Stimulated activated CD4-positive, alpha-beta T cell treated with anti-CD3 and anti-CD28 coated beads, Interleukin-15, amount 100 ng/mL, for 1 hour (primary cell): ENCODE data around the gene BTAF1.

Experiments used
- DNase-seq, 2 donors: peaks; one replicate each; pipeline ENCODE4 v3.0.0-alpha.2; 2020; ENCODE audit warnings: low read depth in 1 of 2, low spot score in 1 of 2

Gene BTAF1

GRCh38 chr10:91907914-91908336 lies 15.6 kb upstream of the BTAF1 start:
- no peak for DNase-seq

DNA sequence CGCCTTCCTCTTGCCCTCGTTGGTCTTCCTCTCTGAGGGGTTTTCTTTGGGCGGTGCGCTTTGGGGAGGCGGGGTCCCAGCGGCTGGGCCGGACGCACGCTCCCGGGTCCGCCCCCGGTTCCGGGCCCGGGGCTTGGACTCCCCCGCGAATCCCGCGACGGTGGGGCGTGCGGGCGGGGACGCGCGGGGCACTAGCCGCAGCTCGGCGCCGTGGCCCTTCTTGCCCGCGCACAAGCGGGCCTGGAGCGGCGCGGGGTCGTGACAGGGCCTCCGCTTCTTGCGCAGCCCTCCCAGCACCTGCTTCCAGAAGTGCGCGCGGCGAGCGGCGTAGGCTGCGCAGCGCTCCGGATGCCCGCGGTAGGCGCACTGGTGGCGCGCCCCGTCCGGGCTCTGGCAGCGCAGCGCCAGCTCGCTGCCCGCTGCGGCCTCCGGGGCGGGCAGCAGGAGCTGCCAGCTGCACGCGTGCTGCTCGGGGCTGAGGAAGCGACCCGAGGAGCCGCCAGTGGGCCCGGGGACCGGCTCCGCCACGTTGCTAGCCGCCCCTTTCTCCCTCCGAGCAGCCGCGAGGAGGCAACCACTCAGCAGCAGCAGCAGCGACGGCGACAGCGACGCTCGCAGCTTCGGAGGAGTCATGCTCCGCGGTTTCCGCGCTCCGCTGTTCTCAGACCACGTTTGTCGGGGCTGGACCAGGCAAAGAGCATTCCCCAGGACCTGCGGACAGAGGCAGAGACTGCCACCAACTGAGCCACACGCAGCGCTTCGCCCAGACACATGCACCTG lies 15.0 kb upstream of the BTAF1 start:
- DNase-seq = peak; percentile 43 to 54

DNA sequence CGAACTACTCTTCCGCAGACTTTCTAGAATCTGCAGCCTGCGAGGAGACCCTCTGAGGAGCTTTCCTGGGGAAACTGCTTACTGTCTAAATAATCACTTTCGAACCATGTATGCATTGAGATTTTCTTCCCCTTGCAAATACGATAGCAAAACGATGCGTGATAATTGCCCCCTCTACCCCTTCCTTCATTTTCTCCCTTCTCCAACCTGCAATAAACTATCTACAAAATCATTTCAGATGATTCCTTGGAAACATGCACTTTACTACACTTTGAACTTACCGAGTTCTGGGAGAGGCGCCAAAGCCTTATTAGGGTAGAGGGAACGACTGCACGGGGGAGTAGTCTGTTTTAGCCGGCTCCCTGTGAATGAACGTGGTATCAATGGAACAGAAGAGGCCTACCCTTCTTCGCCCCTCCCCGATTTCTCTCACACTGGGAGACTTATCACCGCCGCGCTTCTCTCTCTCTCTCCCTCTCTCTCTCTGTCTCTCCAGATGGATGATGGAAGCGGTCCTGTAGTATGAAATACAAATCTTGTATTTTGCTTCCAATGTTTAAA lies 14.4 kb upstream of the BTAF1 start, which contains the start of gene FGFBP3:
Gene FGFBP3 (minus strand): TSS at position 370 of the 561 bp plus-strand sequence. CDS start 517 bp downstream, outside the sequence.
- DNase-seq = no peak

DNA sequence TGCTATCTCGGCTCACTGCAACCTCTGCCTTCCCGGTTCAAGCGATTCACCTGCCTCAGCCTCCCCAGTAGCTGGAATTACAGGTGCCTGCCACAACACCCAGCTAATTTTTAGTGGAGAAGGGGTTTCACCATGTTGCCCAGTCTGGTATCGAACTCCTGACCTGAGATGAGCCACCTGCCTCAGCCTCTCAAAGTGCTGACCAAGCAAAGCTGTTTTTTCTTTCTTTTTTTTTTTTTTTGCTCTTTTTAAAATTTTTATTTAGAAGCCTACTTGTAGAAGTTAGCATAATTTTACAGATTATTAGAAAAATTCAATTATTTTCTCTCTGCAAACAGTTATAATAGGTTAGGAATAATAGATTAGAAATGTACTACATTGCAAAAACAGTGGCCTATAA lies 13.1 kb upstream of the BTAF1 start:
- DNase-seq = no peak

GRCh38 chr10:91919651-91920050 lies 3.9 kb upstream of the BTAF1 start:
- DNase-seq = no peak

GRCh38 chr10:91924212-91925021 lies 847 bp downstream of the BTAF1 start:
- DNase-seq = no peak

GRCh38 chr10:91925022-91925320 lies 1.4 kb downstream of the BTAF1 start:
- DNase-seq = no peak

- DNase-seq = no peak
Observed at GRCh38 chr10:91930939-91931338, 7.4 kb downstream of the BTAF1 start.

DNA sequence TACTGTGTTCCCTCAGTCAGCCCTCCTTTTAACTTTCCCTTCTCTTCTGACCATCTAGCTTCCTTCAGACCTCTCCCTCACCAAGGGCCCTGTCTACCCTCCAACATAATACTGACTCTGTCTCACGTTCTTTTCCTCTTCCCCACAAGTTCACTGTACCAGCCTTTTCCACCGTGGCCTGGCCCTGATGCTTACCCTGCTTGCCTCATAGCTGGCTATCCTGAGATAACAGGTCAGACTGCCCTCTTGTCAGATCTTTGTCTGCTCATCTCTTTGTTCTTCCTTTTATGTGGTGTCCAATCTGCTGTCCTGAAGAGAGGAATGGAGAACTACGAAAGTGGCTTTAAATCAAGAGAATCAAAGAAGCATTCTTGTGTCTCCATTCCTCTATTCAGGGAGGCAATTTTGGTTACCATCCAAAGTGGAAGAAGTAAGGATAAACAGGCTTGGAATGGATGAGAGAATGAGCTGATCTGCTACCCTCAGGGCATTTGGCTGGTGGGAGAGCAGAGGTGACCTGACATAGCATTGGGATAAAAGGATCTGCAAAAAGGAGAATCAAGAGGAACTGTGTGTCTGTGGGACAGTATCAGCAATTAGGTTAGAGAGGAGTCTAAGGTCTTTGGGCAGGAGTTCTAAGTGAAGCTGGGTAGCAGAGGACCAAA lies 8.1 kb downstream of the BTAF1 start:
- no peak for DNase-seq

- no peak for DNase-seq
Observed at GRCh38 chr10:91932737-91933136, 9.2 kb downstream of the BTAF1 start.

GRCh38 chr10:91935886-91936285 lies 12.3 kb downstream of the BTAF1 start:
- DNase-seq = no peak

- no peak for DNase-seq
Observed at GRCh38 chr10:91939653-91940052, 16.1 kb downstream of the BTAF1 start.

DNA sequence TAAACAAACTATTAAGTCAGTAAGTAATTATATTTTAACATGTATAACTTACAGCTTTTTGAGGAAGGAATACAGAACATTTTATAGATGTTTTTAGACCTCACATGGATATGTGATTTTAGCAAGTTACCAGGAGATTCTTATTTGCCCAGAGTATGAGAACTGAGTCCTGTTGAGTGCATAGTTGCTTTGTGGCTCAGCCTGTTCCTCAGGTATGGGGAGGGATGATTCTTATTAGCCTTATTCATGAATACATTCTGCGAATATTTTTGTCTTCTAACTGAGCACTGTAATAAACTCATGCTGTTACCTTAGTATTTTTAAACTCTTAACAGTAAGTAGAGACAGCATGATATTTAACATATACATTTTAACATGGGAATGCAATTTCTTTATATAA lies 17.9 kb downstream of the BTAF1 start:
- DNase-seq = no peak

DNA sequence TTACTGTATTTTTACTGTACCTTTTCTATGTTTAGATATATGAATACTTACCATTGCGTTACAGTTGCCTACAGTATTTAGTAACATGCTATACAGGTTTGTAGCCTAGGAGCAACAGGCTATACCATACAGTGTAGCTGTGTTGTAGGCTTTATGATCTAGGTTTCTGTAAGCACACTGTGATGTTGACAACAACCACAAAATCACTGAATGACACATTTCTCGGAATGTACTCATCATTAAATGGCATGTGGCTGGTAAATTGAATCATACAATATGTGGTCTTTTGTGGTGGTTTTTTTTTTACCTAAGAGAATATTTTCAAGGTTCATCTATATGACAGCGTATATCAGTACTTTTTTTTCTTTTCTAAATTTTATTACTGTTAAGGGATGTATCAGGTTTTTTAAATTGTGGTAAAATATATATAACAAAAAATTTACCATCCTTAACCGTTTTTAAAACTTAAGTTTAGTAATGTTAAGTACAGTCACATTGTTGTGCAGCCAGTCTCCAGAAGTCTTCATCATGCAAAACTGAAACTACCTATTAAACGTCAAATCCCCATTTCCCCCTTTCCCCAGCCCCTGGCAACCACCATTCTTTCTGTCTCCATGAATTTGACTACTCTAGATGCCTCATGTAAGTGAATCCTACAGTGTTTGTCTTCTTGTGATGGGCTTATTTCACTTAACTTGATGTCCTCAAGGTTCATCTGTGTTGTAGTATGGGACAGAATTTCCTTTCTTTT lies 21.5 kb downstream of the BTAF1 start:
- DNase-seq = no peak

DNA sequence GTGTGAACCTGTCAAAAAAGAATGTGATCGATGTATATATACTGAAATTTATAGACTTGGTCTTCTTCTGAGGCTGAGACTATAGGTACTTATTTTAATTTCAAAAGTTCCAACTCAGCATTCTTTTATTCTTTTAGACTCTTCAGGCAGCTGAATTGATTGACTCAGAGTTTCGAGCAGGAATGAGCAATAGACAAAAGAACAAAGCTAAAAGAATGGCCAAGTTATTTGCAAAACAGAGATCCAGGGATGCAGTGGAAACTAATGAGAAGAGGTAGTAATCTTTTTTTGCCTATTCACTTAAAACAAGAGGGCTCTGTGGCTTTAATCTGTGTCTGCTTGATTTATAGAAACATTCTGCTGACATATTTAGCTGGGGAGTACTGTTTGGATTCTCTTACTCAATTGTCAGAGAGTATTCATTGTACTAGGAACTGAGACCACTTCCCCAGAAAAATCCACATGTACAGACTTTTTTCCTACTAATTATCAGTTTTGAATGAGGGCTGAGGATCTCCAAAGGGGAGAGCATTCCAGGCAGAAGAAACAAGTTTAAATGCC lies 30.1 kb downstream of the BTAF1 start:
- no peak for DNase-seq

DNA sequence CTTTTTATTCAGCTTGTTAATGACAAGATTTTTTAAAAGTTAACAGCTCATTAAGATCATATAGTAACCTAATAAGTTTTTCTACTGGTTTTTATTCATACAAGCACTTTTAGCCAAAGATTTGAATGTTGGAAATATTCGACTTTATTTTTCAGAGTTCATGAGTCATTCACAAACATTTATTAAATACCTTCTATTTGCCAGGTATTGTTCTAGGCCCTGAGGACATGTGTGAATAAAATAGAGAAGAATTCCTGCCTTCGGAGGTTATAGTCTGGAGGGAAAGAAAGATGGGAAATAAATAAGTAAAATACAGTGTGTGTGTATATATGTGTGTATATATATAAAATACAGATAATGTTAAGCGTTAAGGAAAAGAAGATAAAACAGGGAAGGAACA lies 31.5 kb downstream of the BTAF1 start:
- no peak for DNase-seq

DNA sequence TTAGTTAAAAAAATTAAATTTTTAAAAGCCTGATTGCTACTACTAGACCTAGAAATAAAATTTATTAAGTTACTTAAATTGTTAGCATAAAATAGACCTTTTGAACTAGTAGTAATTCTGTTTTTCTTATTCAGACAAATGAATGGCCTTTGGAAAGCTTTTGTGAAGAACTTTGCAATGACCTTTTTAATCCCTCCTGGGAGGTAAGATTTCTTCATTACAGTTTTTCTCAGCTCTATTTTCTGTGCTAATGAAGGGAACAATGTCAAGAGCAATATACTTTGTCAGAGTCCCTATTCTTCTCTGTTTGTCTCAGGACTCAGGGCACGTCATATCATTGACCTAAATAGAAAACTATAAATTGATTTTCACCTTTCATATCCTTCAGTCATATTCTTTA lies 33.5 kb downstream of the BTAF1 start:
- DNase-seq = no peak

DNA sequence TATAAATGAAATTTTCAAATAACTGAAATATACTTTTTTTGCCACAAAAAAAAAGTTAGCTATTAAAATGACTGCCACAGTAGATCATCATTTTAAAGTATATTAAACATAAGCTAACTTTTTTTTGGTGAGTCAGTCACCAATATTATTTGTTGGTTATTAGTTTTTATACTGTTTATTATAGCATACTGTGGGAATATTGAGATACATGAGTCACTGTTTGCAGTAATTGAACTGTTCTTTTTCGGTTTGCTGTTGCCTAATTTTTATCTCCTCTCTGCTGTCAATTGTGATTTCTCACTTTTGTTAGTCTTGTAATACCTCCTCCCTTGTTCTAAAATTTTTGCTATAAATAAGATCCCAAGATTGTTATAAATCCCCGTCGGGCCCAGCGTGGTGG lies 45.7 kb downstream of the BTAF1 start:
- DNase-seq = no peak

DNA sequence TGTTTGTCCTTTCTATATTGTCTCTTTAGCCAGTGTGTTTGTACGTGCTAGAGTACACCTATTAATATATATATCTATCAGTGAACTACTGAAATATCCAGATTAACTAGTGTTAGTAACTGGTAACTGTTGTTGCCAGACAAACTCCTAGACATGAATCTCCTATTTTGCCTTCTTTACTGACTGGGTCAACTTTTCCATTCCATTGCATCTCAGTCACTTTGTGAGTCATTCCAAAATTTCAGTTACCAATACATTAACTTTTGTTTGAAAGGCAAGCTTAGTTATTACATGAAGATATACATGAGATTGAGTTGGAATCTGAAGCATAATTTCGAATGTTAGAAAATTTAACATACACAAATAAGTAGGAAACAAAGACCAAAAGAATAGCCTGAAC lies 51.4 kb downstream of the BTAF1 start:
- DNase-seq = no peak

DNA sequence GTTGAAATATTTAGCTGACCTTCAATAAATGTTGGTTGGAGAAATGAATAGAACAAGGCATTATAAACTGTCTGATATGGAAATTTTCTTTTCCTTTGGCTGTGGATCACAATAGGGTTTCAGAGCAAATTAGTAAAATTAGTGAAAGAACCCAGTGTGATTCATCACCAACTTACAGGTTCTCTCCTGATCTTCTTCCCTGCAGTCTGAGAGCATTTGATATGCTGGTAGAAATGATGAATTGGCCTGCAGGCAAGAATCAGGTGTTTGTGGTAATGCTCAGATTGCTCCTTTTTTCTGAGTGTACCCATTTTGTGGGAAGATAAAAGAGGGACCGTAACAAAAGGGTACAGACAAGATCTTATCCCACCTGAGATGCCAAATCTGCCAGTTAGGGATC lies 51.9 kb downstream of the BTAF1 start:
- no peak for DNase-seq
